H4 (cell line): Measurements from ENCODE around the gene KCNG1. TPM values are rescaled to one million over a fixed set of nuclear protein-coding genes. Genes with fewer than 3 reads are reported as not detected.
"Not testable (repeated sequence)": the region's sequence is repeated elsewhere in the genome, so short reads cannot be mapped to it uniquely, and the experiment has no call there.

Experiments
- DNase-seq: peaks from one replicate; pipeline ENCODE4 v3.0.0-alpha.2; 2015; ENCODE audit warnings: low spot score
- total RNA-seq: library from RNA; depleted of rRNA; stranded (reverse); fragments of >200 nt; shearing (Covaris generic); gene quantifications from 2 replicates; pipeline ENCODE4 v1.2.3, GENCODE V29; 2014; rRNA removed

The KCNG1 gene
- 11.3 and 24.5 TPM in 2 replicates for total RNA-seq

- peak; percentile 64 for DNase-seq
Measured at GRCh38 chr20:51022803-51023616, at the start of gene KCNG1. TSS of gene KCNG1 (minus strand) at chr20:51023107. CDS start at chr20:51010338, 12,769 bp downstream.

- no peak for DNase-seq
Measured at GRCh38 chr20:51070621-51071020, 47.7 kb upstream of the KCNG1 start.

GRCh38 chr20:51067792-51068191 is 44.9 kb upstream of the KCNG1 start:
- no peak for DNase-seq

GRCh38 chr20:51065615-51066014 is 42.7 kb upstream of the KCNG1 start:
- no peak for DNase-seq

GRCh38 chr20:51064137-51064536 is 41.2 kb upstream of the KCNG1 start:
- no peak for DNase-seq

- no peak for DNase-seq
Measured at GRCh38 chr20:51062065-51062464, 39.2 kb upstream of the KCNG1 start.

GRCh38 chr20:51061418-51062045 is 38.6 kb upstream of the KCNG1 start:
- DNase-seq: no peak

- DNase-seq: no peak
Measured at GRCh38 chr20:51060301-51060700, 37.4 kb upstream of the KCNG1 start.

GRCh38 chr20:51059862-51060261 is 37.0 kb upstream of the KCNG1 start:
- DNase-seq: no peak

GRCh38 chr20:51058017-51058416 is 35.1 kb upstream of the KCNG1 start:
- DNase-seq: no peak

GRCh38 chr20:51054233-51054632 is 31.3 kb upstream of the KCNG1 start:
- no peak for DNase-seq

- DNase-seq: no peak
Measured at GRCh38 chr20:51050531-51051075, 27.7 kb upstream of the KCNG1 start.

- DNase-seq: no peak
Measured at GRCh38 chr20:51046021-51046985, 23.4 kb upstream of the KCNG1 start.

- not testable (repeated sequence) for DNase-seq
Measured at GRCh38 chr20:51045492-51045891, 22.6 kb upstream of the KCNG1 start.

- no peak for DNase-seq
Measured at GRCh38 chr20:51044796-51045195, 21.9 kb upstream of the KCNG1 start.

- DNase-seq: no peak
Measured at GRCh38 chr20:51043811-51044210, 20.9 kb upstream of the KCNG1 start.

- DNase-seq: no peak
Measured at GRCh38 chr20:51042657-51043247, 19.8 kb upstream of the KCNG1 start.

- no peak for DNase-seq
Measured at GRCh38 chr20:51042064-51042463, 19.2 kb upstream of the KCNG1 start.

GRCh38 chr20:51037532-51038115 is 14.7 kb upstream of the KCNG1 start:
- DNase-seq: no peak

GRCh38 chr20:51036827-51037531 is 14.1 kb upstream of the KCNG1 start:
- no peak for DNase-seq
